Activated naive CD4-positive, alpha-beta T cell (primary cell): ENCODE data around the gene KDM4B.

Source experiments
- DNase-seq, 4 experiments: peaks; one replicate each; lab custom pipeline; 2025; lab: John Stamatoyannopoulos, UW

KDM4B gene

GRCh38 chr19:5091018-5091683 lies 122.2 kb downstream of the KDM4B start:
- no peak for DNase-seq

- DNase-seq, result no peak
Measured at GRCh38 chr19:5091684-5092480, 123.0 kb downstream of the KDM4B start.

GRCh38 chr19:5092481-5092843 lies 123.5 kb downstream of the KDM4B start:
- no peak for DNase-seq

GRCh38 chr19:5093297-5093928 lies 124.5 kb downstream of the KDM4B start:
- no peak for DNase-seq

- no peak for DNase-seq
Measured at GRCh38 chr19:5093948-5094718, 125.2 kb downstream of the KDM4B start.

- DNase-seq, result no peak
Measured at GRCh38 chr19:5094768-5095567, 126.1 kb downstream of the KDM4B start.

GRCh38 chr19:5095568-5095850 lies 126.6 kb downstream of the KDM4B start:
- no peak for DNase-seq

GRCh38 chr19:5096536-5096935 lies 127.6 kb downstream of the KDM4B start:
- DNase-seq, result no peak

- no peak for DNase-seq
Measured at GRCh38 chr19:5097331-5097930, 128.5 kb downstream of the KDM4B start.

- no peak for DNase-seq
Measured at GRCh38 chr19:5097959-5098623, 129.2 kb downstream of the KDM4B start.

GRCh38 chr19:5098646-5099045 lies 129.7 kb downstream of the KDM4B start:
- no peak for DNase-seq

- no peak for DNase-seq
Measured at GRCh38 chr19:5099701-5100221, 130.8 kb downstream of the KDM4B start.

GRCh38 chr19:5101871-5102270 lies 133.0 kb downstream of the KDM4B start:
- no peak for DNase-seq

GRCh38 chr19:5102520-5102919 lies 133.6 kb downstream of the KDM4B start:
- no peak for DNase-seq

GRCh38 chr19:5103061-5103701 lies 134.3 kb downstream of the KDM4B start:
- no peak for DNase-seq

GRCh38 chr19:5103812-5104410 lies 135.0 kb downstream of the KDM4B start:
- no peak for DNase-seq

GRCh38 chr19:5104871-5105351 lies 136.0 kb downstream of the KDM4B start:
- no peak for DNase-seq

- no peak for DNase-seq
Measured at GRCh38 chr19:5106191-5106726, 137.3 kb downstream of the KDM4B start.

- no peak for DNase-seq
Measured at GRCh38 chr19:5106971-5107370, 138.1 kb downstream of the KDM4B start.
